Activated naive CD8-positive, alpha-beta T cell treated with anti-CD3 and anti-CD28 coated beads for 36 hours (primary cell): ENCODE data around the gene CRB2. TPM values are rescaled to one million over a fixed set of nuclear protein-coding genes. Genes with fewer than 3 reads are reported as not detected.
"Not testable (repeated sequence)": the region's sequence is repeated elsewhere in the genome, so short reads cannot be mapped to it uniquely, and the experiment has no call there.

Experiments
- DNase-seq: peaks from one replicate; pipeline ENCODE4 v3.0.0; 2021
- H3K27ac Mint-ChIP-seq: one replicate; pipeline ENCODE4 v1.8.0; 2022; ENCODE audit warnings: mild to moderate bottlenecking, moderate library complexity, mixed read lengths
- H3K27me3 Mint-ChIP-seq: one replicate; pipeline ENCODE4 v1.8.0; 2022; ENCODE audit warnings: mild to moderate bottlenecking, mixed read lengths
- H3K36me3 Mint-ChIP-seq: one replicate; pipeline ENCODE4 v1.8.0; 2021; ENCODE audit warnings: mild to moderate bottlenecking, mixed read lengths
- H3K4me1 Mint-ChIP-seq: one replicate; pipeline ENCODE4 v1.8.0; 2021; ENCODE audit warnings: mixed read lengths
- H3K4me3 Mint-ChIP-seq: one replicate; pipeline ENCODE4 v1.8.0; 2022; ENCODE audit warnings: mild to moderate bottlenecking, moderate library complexity, mixed read lengths
- H3K9me3 Mint-ChIP-seq: one replicate; pipeline ENCODE4 v1.8.0; 2022; ENCODE audit warnings: mixed read lengths
- total RNA-seq, 2 experiments: library from RNA; stranded (reverse); gene quantifications; one replicate each; pipeline ENCODE4 v1.2.3, GENCODE V29; 2021

Gene CRB2
- total RNA-seq, 2 experiments from 2014 or later, result 0.06 to 0.10 TPM

DNA sequence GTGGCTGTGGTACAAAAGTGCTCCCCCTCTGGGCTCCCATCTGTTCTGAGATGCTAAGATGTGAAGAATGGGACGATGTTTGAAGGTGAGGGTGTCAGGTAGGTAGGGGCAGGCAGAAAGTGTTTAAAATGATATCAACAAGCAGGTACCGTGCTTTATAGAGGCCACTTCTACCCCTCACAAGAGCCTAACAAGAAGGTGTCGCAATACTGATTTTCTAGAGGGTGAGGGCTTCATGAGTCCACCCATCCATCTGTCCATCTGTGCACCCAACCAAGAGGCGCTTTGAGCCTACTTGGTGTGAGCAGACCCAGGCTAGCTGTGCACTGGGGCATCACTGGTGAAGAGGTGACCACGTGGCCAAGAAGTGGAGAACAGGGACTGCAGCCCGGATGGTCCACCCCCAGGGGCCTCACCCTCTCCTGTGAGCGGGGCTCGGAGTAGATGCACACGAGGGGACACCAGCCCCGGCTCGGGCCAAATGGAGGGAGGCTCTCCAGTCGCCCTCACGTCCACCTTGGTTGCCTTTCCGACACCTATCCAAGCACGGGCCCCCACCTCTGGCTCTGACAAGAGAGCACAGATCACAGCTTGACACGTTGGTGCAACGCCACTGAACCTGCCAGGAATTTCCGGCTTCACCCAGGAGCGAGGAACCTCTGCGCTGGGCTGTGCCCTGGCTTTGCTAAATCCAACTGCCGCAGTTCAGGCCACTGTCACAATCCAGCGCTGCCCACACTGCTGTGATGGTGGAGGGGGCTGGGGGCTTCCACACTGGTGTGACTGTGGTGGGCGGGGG lies 34.5 kb downstream of the CRB2 start:
- no peak for DNase-seq
- no peaks in the 10 kb centered on the region for H3K9me3 Mint-ChIP-seq
- H3K27ac Mint-ChIP-seq, result no peak overlapping the region
- no peaks in the 10 kb centered on the region for H3K27me3 Mint-ChIP-seq
- no peak overlapping the region for H3K4me3 Mint-ChIP-seq
- no peaks in the 10 kb centered on the region for H3K36me3 Mint-ChIP-seq
- no peaks in the 10 kb centered on the region for H3K4me1 Mint-ChIP-seq

DNA sequence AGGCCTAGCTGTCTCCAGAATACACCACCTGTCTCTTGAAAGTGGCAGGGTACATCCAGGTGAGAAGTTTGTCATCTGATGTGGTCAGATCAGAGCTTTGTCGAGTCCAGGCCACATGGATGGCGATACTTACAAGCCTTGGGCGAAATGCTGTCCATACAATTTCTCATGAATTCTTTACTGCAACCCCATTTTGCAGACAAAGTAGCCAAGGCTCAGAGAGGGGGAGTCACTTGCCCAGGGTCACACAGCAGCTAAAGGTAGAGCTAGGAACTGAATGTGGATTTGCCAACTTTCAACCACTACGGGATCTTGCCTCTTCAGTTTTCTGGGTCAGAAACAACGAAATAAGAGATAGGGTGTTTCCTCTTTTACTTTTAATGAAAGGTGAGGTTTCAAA lies 35.2 kb downstream of the CRB2 start:
- H3K9me3 Mint-ChIP-seq, result no peaks in the 10 kb centered on the region
- H3K36me3 Mint-ChIP-seq, result no peaks in the 10 kb centered on the region
- no peak overlapping the region for H3K4me3 Mint-ChIP-seq
- H3K4me1 Mint-ChIP-seq, result no peaks in the 10 kb centered on the region
- H3K27me3 Mint-ChIP-seq, result no peaks in the 10 kb centered on the region
- DNase-seq, result no peak
- H3K27ac Mint-ChIP-seq, result no peak overlapping the region

DNA sequence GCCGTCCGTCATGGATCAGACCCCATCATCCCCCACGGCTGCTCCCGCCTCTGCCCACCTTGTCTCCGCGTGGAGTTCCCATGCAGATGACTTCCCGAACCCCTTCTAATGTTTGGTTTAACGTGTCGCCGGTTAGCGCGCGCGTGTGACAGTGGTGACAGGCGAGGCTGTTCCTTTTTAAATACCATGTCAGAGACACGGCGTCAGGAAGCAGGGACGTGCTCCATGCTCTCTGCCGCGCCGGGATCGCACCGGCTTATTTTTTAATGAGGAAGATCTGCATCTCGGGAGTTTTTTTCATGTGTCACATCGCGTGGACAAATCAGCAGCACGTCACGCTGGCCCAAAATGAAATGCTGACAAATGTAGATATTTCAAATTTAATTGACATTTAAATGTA lies 35.9 kb downstream of the CRB2 start:
- DNase-seq, result no peak
- Mint-ChIP-seq H3K27ac (no peak overlapping the region), H3K4me1 (no peaks in the 10 kb centered on the region), H3K27me3 (no peaks in the 10 kb centered on the region), H3K9me3 (no peaks in the 10 kb centered on the region), H3K4me3 (no peak overlapping the region), H3K36me3 (no peaks in the 10 kb centered on the region)

DNA sequence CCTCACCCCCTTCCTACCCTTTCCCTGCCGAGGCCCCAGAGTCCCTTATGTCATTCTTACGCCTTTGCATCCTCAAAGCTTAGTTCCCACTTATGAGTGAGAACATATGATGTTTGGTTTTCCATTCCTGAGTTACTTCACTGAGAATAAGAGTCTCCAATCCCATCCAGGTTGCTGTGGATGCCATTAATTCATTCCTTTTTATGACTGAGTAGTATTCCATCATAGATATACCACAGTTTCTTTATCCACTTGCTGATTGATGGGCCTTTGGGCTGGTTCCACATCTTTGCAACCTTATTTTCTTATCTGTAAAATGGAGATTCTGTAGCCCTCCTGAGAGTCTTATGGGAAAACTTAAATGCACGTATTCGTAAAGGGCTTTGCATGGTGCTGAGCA lies 36.8 kb downstream of the CRB2 start:
- Mint-ChIP-seq H3K4me1 (no peaks in the 10 kb centered on the region), H3K9me3 (no peaks in the 10 kb centered on the region), H3K27ac (no peak overlapping the region), H3K4me3 (no peak overlapping the region), H3K27me3 (no peaks in the 10 kb centered on the region), H3K36me3 (no peaks in the 10 kb centered on the region)
- DNase-seq, result no peak

DNA sequence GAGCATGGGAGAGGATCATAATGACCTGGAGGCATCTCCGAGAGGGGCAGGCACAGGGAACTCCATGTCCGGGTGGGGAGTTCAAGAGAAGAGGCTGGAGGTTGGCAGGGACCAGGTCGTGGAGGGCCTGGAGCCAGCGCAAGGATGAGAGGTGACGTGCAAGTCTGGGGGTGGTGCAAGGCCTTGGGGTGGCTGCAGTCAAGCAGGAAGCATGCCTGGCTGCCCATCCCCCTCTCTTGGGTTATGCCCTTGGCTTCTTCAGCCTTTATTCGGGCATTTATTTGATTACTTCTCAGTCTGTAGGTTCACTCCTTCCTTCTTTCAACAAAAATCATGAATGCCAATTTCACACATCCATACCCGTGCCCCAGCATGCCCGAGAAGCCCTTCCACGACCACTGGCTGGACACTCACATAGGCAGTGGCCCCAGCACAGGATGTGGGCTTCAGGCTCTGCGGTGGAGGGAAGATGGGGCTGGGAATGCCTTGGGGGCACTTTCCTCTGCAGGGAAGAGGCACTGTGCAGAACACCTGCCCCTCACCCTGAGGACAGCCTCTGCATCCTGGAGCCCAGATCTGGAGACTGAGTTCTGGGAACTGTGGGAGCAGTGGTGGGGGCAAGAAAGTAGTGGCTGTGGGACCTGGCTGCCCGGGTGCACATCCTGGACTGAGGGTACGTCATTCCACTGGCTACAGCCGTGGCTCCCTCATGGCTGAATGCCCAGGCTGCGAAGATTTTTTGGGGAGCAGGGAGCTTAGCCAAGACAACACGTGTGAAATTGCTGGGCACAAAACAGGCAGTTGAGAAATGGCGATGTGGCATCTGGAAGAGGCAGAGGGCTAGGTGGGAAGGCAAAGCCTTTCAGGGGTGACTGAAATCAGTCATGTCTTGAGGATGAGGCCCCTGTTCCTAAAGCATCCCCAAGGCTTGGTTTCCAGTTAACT lies 38.6 kb downstream of the CRB2 start:
- H3K27me3 Mint-ChIP-seq, result no peaks in the 10 kb centered on the region
- H3K36me3 Mint-ChIP-seq, result no peaks in the 10 kb centered on the region
- H3K4me3 Mint-ChIP-seq, result no peak overlapping the region
- DNase-seq, result no peak
- no peaks in the 10 kb centered on the region for H3K4me1 Mint-ChIP-seq
- no peaks in the 10 kb centered on the region for H3K9me3 Mint-ChIP-seq
- no peak overlapping the region for H3K27ac Mint-ChIP-seq

DNA sequence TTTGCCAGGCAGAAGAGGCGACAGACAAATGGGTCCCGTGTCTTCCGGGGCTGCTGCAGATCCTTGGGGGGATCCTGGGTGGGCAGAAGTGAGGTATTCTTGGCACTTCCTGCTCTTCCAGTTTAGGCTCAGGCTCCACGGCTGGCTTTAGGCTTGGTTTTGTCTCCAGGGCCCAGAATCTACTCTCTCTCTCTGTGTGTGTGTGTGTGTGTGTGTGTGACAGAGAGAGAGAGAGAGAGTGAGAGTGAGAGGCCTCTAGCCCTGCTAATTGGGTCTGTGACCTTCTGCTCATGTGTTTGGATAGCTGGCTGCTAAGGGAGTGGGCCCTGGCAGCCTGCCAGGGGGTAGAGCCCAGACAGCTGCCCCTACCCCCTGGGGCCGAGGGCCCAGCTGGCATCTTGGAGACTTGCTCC lies 39.3 kb downstream of the CRB2 start:
- Mint-ChIP-seq H3K9me3 (no peaks in the 10 kb centered on the region), H3K4me1 (no peaks in the 10 kb centered on the region), H3K4me3 (no peak overlapping the region), H3K27me3 (no peaks in the 10 kb centered on the region), H3K27ac (no peak overlapping the region), H3K36me3 (no peaks in the 10 kb centered on the region)
- no peak for DNase-seq

DNA sequence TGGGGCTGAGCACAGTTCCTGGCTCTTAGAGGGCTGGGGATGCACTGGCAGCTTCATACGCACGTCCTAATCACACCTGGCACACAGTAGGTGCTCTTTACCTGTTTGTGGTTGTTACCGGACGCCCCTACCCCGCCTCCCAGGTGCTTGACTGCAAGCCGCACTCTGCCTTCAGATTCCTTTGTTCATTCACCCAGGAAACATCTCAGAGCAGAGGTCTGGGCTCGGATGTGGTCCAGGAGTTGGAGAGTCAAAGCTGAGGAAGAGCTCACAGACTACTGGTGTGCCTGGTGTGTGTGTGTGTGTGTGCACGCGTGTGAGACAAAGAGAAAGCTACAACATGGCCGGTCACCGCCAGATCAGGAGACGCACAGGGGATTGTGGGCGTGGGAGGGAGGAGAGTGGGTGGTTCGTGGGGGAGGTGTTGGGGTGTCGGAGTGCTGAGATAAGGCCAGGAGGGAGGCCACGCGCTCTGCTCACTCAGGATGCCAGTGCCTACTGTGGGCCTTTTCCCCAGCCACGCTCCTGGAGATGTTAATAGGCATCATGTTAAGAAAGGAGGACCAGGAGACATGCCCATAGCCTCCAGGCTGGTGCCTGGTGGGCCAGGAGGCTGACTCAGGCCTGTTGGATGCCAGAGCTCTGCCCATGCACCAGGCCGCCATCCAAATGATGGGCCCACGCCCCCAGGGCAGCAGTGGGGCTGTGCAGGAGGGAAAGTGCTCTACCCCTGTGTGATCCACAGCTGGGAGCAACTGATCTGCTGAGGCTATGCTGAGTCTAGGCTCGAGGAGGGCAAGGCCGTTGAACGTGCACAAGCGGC lies 39.9 kb downstream of the CRB2 start:
- DNase-seq, result no peak
- Mint-ChIP-seq H3K9me3 (no peaks in the 10 kb centered on the region), H3K27ac (no peak overlapping the region), H3K27me3 (no peaks in the 10 kb centered on the region), H3K4me3 (no peak overlapping the region), H3K4me1 (no peaks in the 10 kb centered on the region), H3K36me3 (no peaks in the 10 kb centered on the region)

DNA sequence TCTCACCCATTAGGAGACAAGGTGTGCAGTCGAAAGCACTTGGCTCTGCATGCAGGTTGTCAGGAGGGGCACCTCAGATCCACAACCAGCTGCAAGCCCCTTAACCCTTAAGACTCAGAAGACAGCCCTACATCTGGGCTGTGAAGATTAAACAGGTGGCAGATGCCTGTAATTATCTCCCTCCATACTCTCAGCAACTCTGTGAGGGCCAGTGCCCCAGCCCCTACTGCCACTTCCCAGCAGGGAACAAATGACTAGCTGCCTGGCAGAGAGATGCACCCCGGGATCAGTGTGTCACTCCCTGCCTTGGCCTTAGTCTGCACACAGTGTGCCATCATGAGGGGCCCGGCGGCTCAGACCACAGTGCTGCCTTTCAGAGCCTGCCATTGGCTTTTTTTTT lies 42.0 kb downstream of the CRB2 start:
- H3K4me1 Mint-ChIP-seq, result no peaks in the 10 kb centered on the region
- DNase-seq, result no peak
- no peaks in the 10 kb centered on the region for H3K36me3 Mint-ChIP-seq
- no peak overlapping the region for H3K4me3 Mint-ChIP-seq
- H3K27ac Mint-ChIP-seq, result no peak overlapping the region
- no peaks in the 10 kb centered on the region for H3K9me3 Mint-ChIP-seq
- no peaks in the 10 kb centered on the region for H3K27me3 Mint-ChIP-seq

DNA sequence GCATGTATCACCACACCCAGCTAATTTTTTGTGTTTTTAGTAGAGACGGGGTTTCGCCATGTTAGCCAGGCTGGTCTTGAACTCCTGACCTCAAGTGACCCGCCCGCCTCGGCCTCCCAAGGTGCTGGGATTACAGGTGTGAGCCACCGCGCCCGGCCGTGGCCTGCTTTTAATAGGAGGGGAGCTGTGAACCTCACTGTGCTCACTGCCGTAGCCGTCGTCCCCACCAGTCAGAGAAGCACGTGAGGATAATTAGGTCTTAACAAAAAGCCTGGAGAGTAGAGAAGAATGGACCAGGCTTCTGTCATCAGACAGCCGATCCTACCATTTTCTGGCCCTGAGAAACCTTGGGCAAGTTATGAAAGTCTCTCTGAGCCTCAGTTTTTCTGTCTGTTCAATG lies 42.9 kb downstream of the CRB2 start:
- H3K4me1 Mint-ChIP-seq, H3K27ac Mint-ChIP-seq, H3K9me3 Mint-ChIP-seq, DNase-seq, H3K4me3 Mint-ChIP-seq, H3K36me3 Mint-ChIP-seq, H3K27me3 Mint-ChIP-seq: not testable (repeated sequence)

DNA sequence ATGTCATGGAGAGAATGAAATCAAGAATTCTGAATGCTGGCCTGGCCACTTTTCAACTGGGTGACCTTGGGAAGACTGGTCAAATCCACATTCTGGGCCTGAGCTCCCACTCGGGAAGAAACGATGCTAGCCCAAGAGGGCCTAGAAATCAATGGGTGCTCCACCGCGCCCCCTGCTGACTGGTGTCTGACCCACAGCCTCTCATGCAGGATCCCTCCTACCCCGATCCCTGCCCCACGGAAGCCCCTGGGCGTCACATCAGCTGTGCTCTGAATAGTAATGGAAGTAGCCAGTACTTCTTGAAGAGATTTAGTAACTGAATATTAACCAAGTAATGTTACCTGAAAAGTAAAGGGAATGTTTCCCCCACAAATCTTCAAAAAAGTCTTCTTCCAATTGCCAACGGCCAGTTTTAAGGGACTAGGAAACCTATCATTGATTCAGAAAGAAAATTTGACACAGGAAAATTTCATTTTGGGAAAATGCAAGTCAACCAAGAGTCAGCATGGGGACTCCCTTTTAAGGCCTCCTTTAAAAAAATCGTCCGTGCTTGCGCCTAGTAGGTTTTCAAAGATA lies 43.9 kb downstream of the CRB2 start:
- Mint-ChIP-seq H3K9me3 (no peaks in the 10 kb centered on the region), H3K4me3 (no peak overlapping the region), H3K4me1 (no peaks in the 10 kb centered on the region), H3K36me3 (no peaks in the 10 kb centered on the region), H3K27ac (no peak overlapping the region), H3K27me3 (no peaks in the 10 kb centered on the region)
- DNase-seq, result no peak

DNA sequence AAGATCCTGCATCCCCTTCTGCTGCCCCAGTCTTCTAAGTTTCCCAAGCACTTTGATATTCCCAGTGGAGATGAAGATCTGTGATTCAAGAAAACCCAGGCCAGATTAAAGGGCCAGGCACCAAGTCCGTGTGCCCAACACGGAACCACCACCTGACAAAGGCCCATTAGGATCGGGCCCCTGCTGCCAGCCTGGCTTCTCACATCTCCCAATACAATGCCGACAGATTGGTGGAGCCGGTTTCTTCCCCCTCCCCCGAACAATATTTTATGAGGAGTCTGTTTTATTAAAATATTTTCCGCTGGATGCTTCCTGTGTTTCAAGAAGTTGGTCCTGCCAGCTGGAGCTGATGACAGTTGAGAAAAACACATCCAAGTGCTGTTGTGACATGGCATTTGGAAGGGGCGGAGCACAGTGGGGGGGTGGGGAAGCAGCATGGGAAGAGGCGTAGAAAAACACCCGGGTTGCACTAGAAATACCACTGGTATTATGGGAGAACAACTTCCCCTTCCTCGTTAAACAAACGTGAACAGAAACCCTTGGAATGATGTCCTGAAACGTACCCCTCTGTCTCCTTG lies 45.0 kb downstream of the CRB2 start:
- peaks cover under 1% of the 10 kb centered on the region for H3K4me1 Mint-ChIP-seq
- H3K27ac Mint-ChIP-seq, result no peak overlapping the region
- no peaks in the 10 kb centered on the region for H3K9me3 Mint-ChIP-seq

DNA sequence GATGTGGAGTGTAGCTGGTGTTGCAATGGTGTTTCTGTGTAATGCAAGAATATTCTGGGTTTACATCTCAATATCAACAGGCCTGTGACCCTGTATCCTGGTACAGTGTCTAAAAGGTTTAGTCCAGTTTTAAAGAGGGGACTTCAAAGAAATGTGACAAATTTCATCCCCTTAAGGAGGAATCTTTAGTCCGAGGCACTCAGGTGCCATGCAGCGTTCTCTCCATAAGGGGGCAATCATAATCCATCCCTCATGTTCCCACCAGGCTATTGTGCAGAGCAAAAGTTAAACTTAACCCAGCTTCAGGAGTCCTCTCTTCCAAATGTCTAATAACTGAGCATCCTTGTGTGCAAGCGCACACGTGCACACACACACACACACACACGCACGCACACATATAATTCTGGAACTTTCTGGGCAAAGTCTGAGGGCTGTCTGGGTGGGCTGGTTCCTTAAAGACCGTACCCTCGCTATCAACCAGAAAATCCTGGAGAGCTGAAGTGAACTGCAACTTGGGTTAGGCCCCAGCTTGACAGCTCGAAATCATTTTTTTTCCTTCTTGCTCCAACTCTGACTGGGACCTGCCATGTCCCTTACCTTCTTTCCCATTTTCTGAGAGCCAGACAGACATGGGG lies 46.0 kb downstream of the CRB2 start:
- H3K27ac Mint-ChIP-seq, result no peak overlapping the region
- peaks cover 3% of the 10 kb centered on the region for H3K4me1 Mint-ChIP-seq
- no peaks in the 10 kb centered on the region for H3K9me3 Mint-ChIP-seq
- no peaks in the 10 kb centered on the region for H3K36me3 Mint-ChIP-seq
- H3K27me3 Mint-ChIP-seq, result no peaks in the 10 kb centered on the region
- no peak for DNase-seq
- no peak overlapping the region for H3K4me3 Mint-ChIP-seq

More for the DNA sequence above, 45.0 kb downstream of the CRB2 start:
- no peak for DNase-seq
- Mint-ChIP-seq H3K27me3 (no peaks in the 10 kb centered on the region), H3K36me3 (no peaks in the 10 kb centered on the region), H3K4me3 (no peak overlapping the region)

DNA sequence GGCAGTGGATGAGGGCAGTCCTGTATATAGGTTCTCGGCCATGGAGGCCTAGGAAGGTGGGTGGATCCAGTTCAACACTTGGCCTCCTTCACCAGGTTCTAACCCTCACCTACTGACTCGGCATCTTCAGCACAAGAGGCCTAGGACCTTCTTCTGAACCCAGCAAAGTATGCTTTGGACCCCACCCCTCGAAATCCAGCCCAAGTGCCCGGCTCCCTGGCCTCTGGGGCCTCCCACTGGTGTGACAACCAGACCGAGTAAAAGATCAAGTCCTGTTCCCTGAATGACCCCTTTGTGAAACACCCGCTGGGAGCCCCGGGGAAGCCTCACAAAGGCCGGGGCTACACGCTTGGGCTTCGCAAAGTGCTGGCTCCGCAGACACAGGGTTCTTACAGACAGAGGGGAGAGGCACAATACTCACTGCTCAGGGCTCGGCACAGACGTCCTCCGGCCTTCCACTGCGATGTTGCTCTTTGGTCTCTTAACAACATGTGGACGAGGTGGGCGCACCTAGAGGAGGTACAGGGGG lies 47.0 kb downstream of the CRB2 start:
- Mint-ChIP-seq H3K27ac (no peak overlapping the region), H3K4me1 (peaks cover 3% of the 10 kb centered on the region), H3K4me3 (no peak overlapping the region), H3K27me3 (no peaks in the 10 kb centered on the region), H3K9me3 (no peaks in the 10 kb centered on the region), H3K36me3 (no peaks in the 10 kb centered on the region)
- DNase-seq, result no peak

DNA sequence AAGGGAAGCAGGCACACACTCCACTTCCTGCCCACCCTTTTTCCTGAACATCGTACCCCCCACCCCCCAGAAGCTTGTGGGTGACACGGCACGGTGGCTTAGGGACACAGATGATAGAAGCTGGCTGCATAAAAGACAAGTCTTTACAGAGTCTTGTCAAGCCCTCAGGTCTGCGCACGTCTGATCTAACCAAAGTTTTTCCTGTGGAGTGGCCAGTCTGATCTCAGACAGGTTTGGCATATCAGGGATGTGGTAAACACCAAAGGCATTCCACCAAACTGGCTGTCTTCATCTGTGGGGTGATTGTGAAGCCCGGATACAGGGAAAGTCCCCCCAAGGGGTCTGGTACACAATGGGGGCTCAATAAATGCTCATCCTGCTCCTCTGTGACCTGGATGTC lies 50.0 kb downstream of the CRB2 start:
- Mint-ChIP-seq H3K9me3 (no peaks in the 10 kb centered on the region), H3K27me3 (no peaks in the 10 kb centered on the region), H3K36me3 (no peaks in the 10 kb centered on the region), H3K4me1 (peaks cover 3% of the 10 kb centered on the region), H3K4me3 (no peak overlapping the region), H3K27ac (no peak overlapping the region)
- no peak for DNase-seq
